Pancreas (tissue), 10 donors: Measurements from ENCODE around the gene PGAP6. TPM values are rescaled to one million over a fixed set of nuclear protein-coding genes. Genes with fewer than 3 reads are reported as not detected.
A peak's percentile ranks its signal among the peaks of the same experiment; 100 is the strongest.

Source experiments
- ATAC-seq, 4 donors: fragments of 200-7000 bp; cut with Tn5 transposase; one replicate each; pipeline versions ENCODE4 v1.8.0 to v1.9.1; 2020; ENCODE audit warnings: mild to moderate bottlenecking in 4 of 4, moderate library complexity in 4 of 4
- DNase-seq, 6 donors: peaks; one replicate each; pipeline ENCODE4 v3.0.0-alpha.2; 2020
- FAIRE-seq: peaks from 2 replicates; lab custom pipeline; 2012; peaks lifted over from hg19 to GRCh38; lab: Jason Lieb, UNC
- H3K27ac ChIP-seq, 4 donors: fragments of 200-600 bp; sonication (generic); 1 replicate in 3 of 4; 2 replicates in 1 of 4; pipeline versions ENCODE4 v1.5.0 to v1.8.0; 2020
- H3K27me3 ChIP-seq, 4 donors: fragments of 200-600 bp; one replicate each; pipeline ENCODE4 v1.8.0; 2021
- H3K36me3 ChIP-seq, 3 donors: fragments of 200-600 bp; sonication (generic) in 1 of 3; one replicate each; pipeline versions ENCODE4 v1.5.0 to v1.8.0; 2020 to 2021
- H3K4me1 ChIP-seq, 3 donors: fragments of 200-600 bp; one replicate each; pipeline ENCODE4 v1.8.0; 2021
- H3K4me3 ChIP-seq, 4 donors: fragments of 200-600 bp; sonication (generic) in 2 of 4; one replicate each; pipeline versions ENCODE4 v1.5.0 to v1.8.0; 2020 to 2021
- H3K9me3 ChIP-seq, 4 donors: fragments of 200-600 bp; one replicate each; pipeline ENCODE4 v1.8.0; 2021
- CTCF ChIP-seq, 4 donors: fragments of 200-600 bp; sonication (generic) in 3 of 4; IDR thresholded peaks; one replicate each; pipeline versions ENCODE4 v1.5.0 to v1.8.0; 2021; ENCODE audit warnings: antibody characterized with exemption in 4 of 4
- WGBS, 2 donors: extraction: QIAGEN DNeasy Blood & Tissue Kit; methylation state at CpG; one replicate each; pipeline ENCODE4 v1.1.7; 2013; 5-methylcytosine and 5-hydroxymethylcytosine counted together
- intact Hi-C, 3 donors: fragments of 100-400 bp; cut with DNase I; formaldehyde crosslinking; loops; one replicate each; pipeline versions ENCODE4 v1.11.1 to v1.14.2; 2022
- polyA plus RNA-seq, 2 donors: library from polyadenylated mRNA; stranded (reverse); fragments of 200-250 nt; gene quantifications; one replicate each; pipeline ENCODE4 v1.2.3, GENCODE V29; 2013
- total RNA-seq, 6 donors: library from RNA; stranded (reverse); fragmentation: NEBNext Ultra II Directional in 4 of 6; extraction: Animal tissue kit (Norgen Biotek cat#: 25700) in 4 of 6; gene quantifications; one replicate each; pipeline versions ENCODE4 v1.2.1 to v1.2.4, GENCODE V29; 2021 to 2023
- donor health status: healthy with polysubstance abuse.
- donor health status: DM: no; HTN: no; CAD: no; lungs with moderate emphysema.
- donor health status: DM: no; HTN: no; CAD: no.
- donor health status: control.
- donor health status: control.
- donor health status: Bipolar disorder and iron deficiency.
- donor health status: DM: yes; HTN: yes; CAD: no.
- donor health status: DM: no; HTN: no; CAD: no.
- donor health status: DM: no; HTN: no; CAD: no.
- donor health status: DM: yes; HTN: yes; CAD: no.

Gene PGAP6
- total and polyA plus RNA-seq, 8 donors: 53.1 to 88.5 (median 61.5) TPM

DNA sequence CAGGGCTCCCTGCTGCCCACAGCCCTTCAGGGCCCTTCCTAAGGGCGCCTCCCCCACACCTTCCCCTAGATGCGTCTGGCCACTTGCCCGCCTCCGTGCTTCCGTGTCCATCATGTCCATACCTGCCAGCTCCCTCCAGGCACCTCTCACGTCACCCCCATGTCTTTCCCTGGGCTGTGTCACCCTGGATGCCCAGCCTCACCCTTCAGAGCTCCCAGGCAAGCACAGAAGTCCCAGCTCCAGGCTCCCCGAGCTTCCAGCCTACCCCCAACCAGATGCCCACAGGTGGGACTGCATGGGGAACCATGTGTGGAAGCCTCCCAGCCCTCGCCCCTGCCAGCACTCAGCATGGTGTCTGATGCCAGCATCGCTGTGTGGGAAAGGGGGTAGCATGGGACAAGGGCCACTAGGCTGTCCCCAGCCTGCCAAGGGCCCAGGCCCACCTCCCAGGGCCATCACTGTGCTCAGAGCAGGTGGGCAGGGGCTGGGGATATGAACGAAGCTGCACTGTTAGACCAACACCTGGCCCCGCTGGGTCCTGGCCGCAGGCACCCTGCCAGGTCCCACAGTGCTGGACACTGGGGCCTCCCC lies 27.4 kb downstream of the PGAP6 start:
- H3K36me3 ChIP-seq: no peaks in the 10 kb centered on the region
- intact Hi-C loops: no loop called here
- 87% methylated on average over 12 of the region's 12 CpGs for WGBS, 2 donors
- DNase-seq (peak in 4 of 6 donors; percentile 30 to 78 (median 62)), ATAC-seq (no peak), FAIRE-seq (no peak)
- H3K4me1 ChIP-seq: peaks cover 0 to 6% (median 4%) of the 10 kb centered on the region in 3 donors
- no peak for TF ChIP-seq CTCF (IDR thresholded peaks at IDR 0.05)
- no peaks in the 10 kb centered on the region for H3K9me3 ChIP-seq
- H3K4me3 ChIP-seq: no peak overlapping the region
- no peak overlapping the region for H3K27ac ChIP-seq
- H3K27me3 ChIP-seq: no peaks in the 10 kb centered on the region

DNA sequence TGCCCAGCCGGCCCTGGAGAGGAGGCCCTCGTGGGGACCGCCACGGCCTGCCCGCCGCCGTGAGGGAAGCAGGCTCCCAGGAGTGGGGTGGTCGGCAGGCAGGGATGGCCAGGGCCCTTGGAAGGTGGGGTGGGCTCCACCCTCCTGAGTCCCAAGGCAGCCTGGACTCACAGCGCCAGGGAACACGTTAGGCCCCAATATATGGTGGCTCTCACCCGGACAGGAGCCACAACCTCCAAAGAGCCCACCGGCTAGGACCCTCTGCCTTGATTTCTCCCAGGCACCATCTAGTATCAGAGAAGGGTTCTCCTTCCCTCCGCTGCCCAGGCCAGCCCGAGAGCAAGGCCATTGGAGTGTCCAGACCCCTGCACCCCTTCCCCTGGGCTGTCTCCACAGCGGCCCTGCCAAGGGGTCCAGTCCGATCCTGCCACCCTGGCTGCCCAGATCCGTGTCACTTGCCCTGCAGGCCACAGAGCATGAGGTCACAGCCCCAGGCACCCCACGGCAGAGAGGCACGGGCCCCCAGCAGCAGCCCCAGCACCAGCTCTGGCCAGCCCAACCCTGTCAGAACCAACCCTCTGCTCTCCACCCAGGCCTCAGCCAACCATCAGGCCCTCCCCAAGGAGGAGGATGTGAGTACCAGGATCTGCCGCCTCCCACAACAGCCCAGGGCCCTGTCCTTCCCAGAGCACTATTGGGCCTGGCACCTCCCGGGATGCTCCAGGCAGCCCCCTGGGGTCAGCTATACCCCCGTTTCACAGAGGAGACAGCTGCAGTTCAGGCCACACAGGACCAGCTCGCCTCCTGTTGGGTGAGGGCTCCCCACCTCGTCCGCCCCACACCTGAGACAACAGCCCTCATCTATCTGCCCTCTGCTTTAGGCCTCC lies 28.1 kb downstream of the PGAP6 start:
- TF ChIP-seq CTCF (IDR thresholded peaks at IDR 0.05): no peak
- H3K4me3 ChIP-seq: peak overlapping the region; percentile 19 to 53 (median 37)
- H3K4me1 ChIP-seq: peaks cover 0 to 6% (median 4%) of the 10 kb centered on the region in 3 donors
- H3K9me3 ChIP-seq: no peaks in the 10 kb centered on the region
- no peaks in the 10 kb centered on the region for H3K27me3 ChIP-seq
- DNase-seq (peak in 5 of 6 donors; percentile 37 to 89 (median 62)), FAIRE-seq (no peak), ATAC-seq (no peak)
- WGBS, 2 donors: 59% methylated on average over 20 to 25 of the region's 25 CpGs
- peak overlapping the region; percentile 24 to 63 (median 28) for H3K27ac ChIP-seq
- H3K36me3 ChIP-seq: no peaks in the 10 kb centered on the region
- intact Hi-C loops: no loop called here

DNA sequence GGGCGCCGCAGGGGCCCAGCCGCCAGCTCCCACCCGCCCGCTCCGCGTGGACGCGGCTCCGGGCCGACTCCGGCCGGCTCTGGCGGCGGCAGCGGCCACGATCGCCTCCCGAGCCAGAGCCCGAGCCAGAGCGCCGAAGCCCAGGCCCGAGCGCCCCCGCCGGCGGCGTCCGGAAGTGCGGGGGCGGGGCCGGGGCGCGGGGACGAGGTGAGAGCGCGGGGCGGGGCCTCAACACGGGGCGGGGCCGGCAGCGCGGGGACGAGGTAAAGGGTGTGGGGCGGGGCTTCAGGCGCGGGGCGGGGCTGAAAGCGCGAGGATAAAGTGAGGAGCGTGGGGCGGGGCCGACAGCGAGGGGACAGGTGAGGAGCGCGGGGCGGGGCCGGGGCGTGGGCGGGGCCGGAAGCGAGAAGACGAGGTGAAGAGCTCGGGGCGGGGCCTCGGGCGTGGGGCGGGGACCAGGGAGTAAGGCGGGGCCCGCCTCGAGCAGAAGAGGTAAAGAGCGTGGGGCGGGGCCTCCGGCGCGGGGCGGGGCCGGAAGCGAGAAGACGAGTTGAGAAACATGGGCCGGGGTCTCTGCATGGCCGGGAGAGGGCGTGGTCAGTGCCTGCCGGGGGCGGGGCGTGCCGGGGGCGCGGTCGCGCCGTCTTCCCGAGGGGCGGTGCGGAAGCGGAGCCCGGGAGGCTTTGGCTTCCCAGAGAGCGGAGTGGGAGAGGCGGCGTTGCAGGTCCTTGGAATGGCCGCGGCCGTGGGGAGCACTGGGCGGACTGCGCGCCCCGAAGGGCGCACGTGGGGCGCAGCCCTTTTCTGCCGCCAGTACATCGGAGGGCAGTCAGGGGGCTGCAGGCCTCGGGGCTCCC lies 29.0 kb downstream of the PGAP6 start, which contains the start of gene AXIN1:
TSS of gene AXIN1 (minus strand) at position 177 of the 857 bp plus-strand sequence. CDS start 5,698 bp downstream, outside the sequence.
- FAIRE-seq (no peak), ATAC-seq (peak; percentile 90 to 97 (median 93)), DNase-seq (peak; percentile 100)
- Histone ChIP-seq H3K36me3 (no peaks in the 10 kb centered on the region), H3K9me3 (no peaks in the 10 kb centered on the region), H3K27me3 (no peaks in the 10 kb centered on the region), H3K4me3 (peak within 1 kb of the TSS; percentile 35 to 75 (median 60)), H3K27ac (peak within 1 kb of the TSS; percentile 24 to 63 (median 28)), H3K4me1 (peaks cover 0 to 6% (median 4%) of the 10 kb centered on the region in 3 donors)
- intact Hi-C loops: no loop called here
- TF ChIP-seq CTCF (IDR thresholded peaks at IDR 0.05): peak in 3 of 4 donors; percentile 28 to 44 (median 37)
- 1 to 3% methylated on average over 36 to 113 of the region's 113 CpGs for WGBS, 2 donors

DNA sequence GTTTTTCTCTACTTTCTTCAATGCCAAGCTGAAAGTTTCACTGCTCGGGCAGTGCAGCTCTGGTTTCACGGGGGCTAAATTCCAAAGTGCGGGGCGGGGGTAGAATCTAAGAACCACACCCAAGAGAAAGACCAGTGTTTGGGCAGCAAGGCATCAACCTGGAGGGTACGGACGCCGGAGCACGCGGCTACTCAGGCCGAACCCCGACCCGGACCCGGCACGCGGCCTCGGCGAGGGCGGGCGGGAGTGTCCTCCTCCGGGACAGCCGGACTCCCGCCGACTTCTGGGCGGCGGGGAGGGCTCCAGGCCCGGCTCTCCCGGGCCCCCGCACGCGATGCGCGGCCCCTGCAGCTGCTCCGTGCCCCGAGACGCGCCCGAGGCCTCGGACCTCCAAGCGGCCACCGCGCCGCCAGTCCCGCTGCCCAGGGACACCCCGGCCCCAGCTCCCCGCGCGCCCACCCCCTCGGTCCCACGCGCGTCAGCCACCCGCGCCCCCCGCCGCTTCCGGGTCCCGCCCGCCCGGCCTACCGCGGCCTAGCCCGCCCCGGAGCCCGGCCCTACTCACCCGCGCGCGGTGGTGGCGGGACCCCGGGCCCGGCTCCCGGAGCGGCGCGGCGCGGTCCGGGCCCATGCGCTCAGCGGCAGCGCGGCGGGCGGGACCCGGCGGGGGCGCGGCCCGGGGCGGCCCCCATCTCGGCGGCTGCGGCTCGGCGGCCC lies 29.8 kb downstream of the PGAP6 start:
- Histone ChIP-seq H3K9me3 (no peaks in the 10 kb centered on the region), H3K27me3 (no peaks in the 10 kb centered on the region), H3K4me3 (peak overlapping the region; percentile 35 to 75 (median 60)), H3K36me3 (no peaks in the 10 kb centered on the region), H3K27ac (peak overlapping the region in 2 of 4 donors; percentile 17 to 28), H3K4me1 (peaks cover 0 to 6% (median 4%) of the 10 kb centered on the region in 3 donors)
- WGBS, 2 donors: 0 to 1% methylated on average over 54 to 95 of the region's 95 CpGs
- DNase-seq: peak in 5 of 6 donors; percentile 42 to 83 (median 75)
- no peak for FAIRE-seq
- intact Hi-C loops: no loop called here
- TF ChIP-seq CTCF (IDR thresholded peaks at IDR 0.05): no peak
- peak in 1 of 4 donors; percentile 0 for ATAC-seq
